ENCODE results near the gene TMC4.
"Not testable (repeated sequence)": the region's sequence is repeated elsewhere in the genome, so short reads cannot be mapped to it uniquely, and the experiment has no call there.

TMC4 gene

GRCh38 chr19:54186351-54186750 is 13.4 kb upstream of the TMC4 start:
- Histone ChIP-seq H3K4me3 (ENCODE audit: low read length) (no peak overlapping the region), H3K27me3 (ENCODE audit: control insufficient read depth, insufficient read depth, low read length) (no peaks in the 10 kb centered on the region), H3K27ac (ENCODE audit: low read depth, low read length) (no peak overlapping the region), H3K4me1 (ENCODE audit: control insufficient read depth, insufficient read depth, low read length) (peaks cover 4% of the 10 kb centered on the region), H3K36me3 (ENCODE audit: control insufficient read depth, insufficient read depth, low read length) (peaks cover 5% of the 10 kb centered on the region), H3K9ac (ENCODE audit: low read length) (no peak overlapping the region)

- H3K27me3 ChIP-seq (ENCODE audit: control insufficient read depth, insufficient read depth, low read length): no peaks in the 10 kb centered on the region
- H3K4me1 ChIP-seq (ENCODE audit: control insufficient read depth, insufficient read depth, low read length): peaks cover 1% of the 10 kb centered on the region
- H3K27ac ChIP-seq (ENCODE audit: low read depth, low read length): no peak overlapping the region
- no peak overlapping the region for H3K4me3 ChIP-seq (ENCODE audit: low read length)
- H3K9ac ChIP-seq (ENCODE audit: low read length): no peak overlapping the region
- H3K36me3 ChIP-seq (ENCODE audit: control insufficient read depth, insufficient read depth, low read length): peaks cover 5% of the 10 kb centered on the region
These were observed 10.5 kb upstream of the TMC4 start for GRCh38 chr19:54183431-54183830.

GRCh38 chr19:54181894-54182293 is 8.9 kb upstream of the TMC4 start:
- H3K4me3 ChIP-seq (ENCODE audit: low read length); H3K27ac ChIP-seq (ENCODE audit: low read depth, low read length); H3K36me3 ChIP-seq (ENCODE audit: control insufficient read depth, insufficient read depth, low read length); H3K4me1 ChIP-seq (ENCODE audit: control insufficient read depth, insufficient read depth, low read length); H3K27me3 ChIP-seq (ENCODE audit: control insufficient read depth, insufficient read depth, low read length); H3K9ac ChIP-seq (ENCODE audit: low read length): not testable (repeated sequence)

- Histone ChIP-seq H3K4me1 (ENCODE audit: control insufficient read depth, insufficient read depth, low read length) (no peaks in the 10 kb centered on the region), H3K27ac (ENCODE audit: low read depth, low read length) (no peak overlapping the region), H3K4me3 (ENCODE audit: low read length) (no peak overlapping the region), H3K27me3 (ENCODE audit: control insufficient read depth, insufficient read depth, low read length) (no peaks in the 10 kb centered on the region), H3K36me3 (ENCODE audit: control insufficient read depth, insufficient read depth, low read length) (peaks cover 5% of the 10 kb centered on the region), H3K9ac (ENCODE audit: low read length) (no peak overlapping the region)
These were observed 7.7 kb upstream of the TMC4 start for GRCh38 chr19:54180691-54181091.

GRCh38 chr19:54179921-54180461 is 7.0 kb upstream of the TMC4 start:
- Histone ChIP-seq H3K36me3 (ENCODE audit: control insufficient read depth, insufficient read depth, low read length) (peaks cover 5% of the 10 kb centered on the region), H3K27ac (ENCODE audit: low read depth, low read length) (no peak overlapping the region), H3K27me3 (ENCODE audit: control insufficient read depth, insufficient read depth, low read length) (no peaks in the 10 kb centered on the region), H3K4me1 (ENCODE audit: control insufficient read depth, insufficient read depth, low read length) (no peaks in the 10 kb centered on the region), H3K9ac (ENCODE audit: low read length) (no peak overlapping the region), H3K4me3 (ENCODE audit: low read length) (no peak overlapping the region)

GRCh38 chr19:54179262-54179852 is 6.4 kb upstream of the TMC4 start:
- Histone ChIP-seq H3K9ac (ENCODE audit: low read length) (no peak overlapping the region), H3K4me3 (ENCODE audit: low read length) (no peak overlapping the region), H3K27ac (ENCODE audit: low read depth, low read length) (no peak overlapping the region), H3K4me1 (ENCODE audit: control insufficient read depth, insufficient read depth, low read length) (no peaks in the 10 kb centered on the region), H3K27me3 (ENCODE audit: control insufficient read depth, insufficient read depth, low read length) (no peaks in the 10 kb centered on the region), H3K36me3 (ENCODE audit: control insufficient read depth, insufficient read depth, low read length) (peaks cover 5% of the 10 kb centered on the region)

GRCh38 chr19:54178581-54179261 is 5.8 kb upstream of the TMC4 start:
- Histone ChIP-seq H3K4me1 (ENCODE audit: control insufficient read depth, insufficient read depth, low read length) (no peaks in the 10 kb centered on the region), H3K9ac (ENCODE audit: low read length) (no peak overlapping the region), H3K27me3 (ENCODE audit: control insufficient read depth, insufficient read depth, low read length) (no peaks in the 10 kb centered on the region), H3K36me3 (ENCODE audit: control insufficient read depth, insufficient read depth, low read length) (peaks cover 5% of the 10 kb centered on the region), H3K4me3 (ENCODE audit: low read length) (no peak overlapping the region), H3K27ac (ENCODE audit: low read depth, low read length) (no peak overlapping the region)

GRCh38 chr19:54173951-54174834 is 1.2 kb upstream of the TMC4 start:
- Histone ChIP-seq H3K27me3 (ENCODE audit: control insufficient read depth, insufficient read depth, low read length) (no peaks in the 10 kb centered on the region), H3K27ac (ENCODE audit: low read depth, low read length) (no peak overlapping the region), H3K9ac (ENCODE audit: low read length) (no peak overlapping the region), H3K36me3 (ENCODE audit: control insufficient read depth, insufficient read depth, low read length) (no peaks in the 10 kb centered on the region), H3K4me3 (ENCODE audit: low read length) (no peak overlapping the region), H3K4me1 (ENCODE audit: control insufficient read depth, insufficient read depth, low read length) (no peaks in the 10 kb centered on the region)

GRCh38 chr19:54173359-54173699 is 369 bp upstream of the TMC4 start:
- no peak overlapping the region for H3K4me3 ChIP-seq (ENCODE audit: low read length)
- no peaks in the 10 kb centered on the region for H3K4me1 ChIP-seq (ENCODE audit: control insufficient read depth, insufficient read depth, low read length)
- no peak overlapping the region for H3K27ac ChIP-seq (ENCODE audit: low read depth, low read length)
- no peaks in the 10 kb centered on the region for H3K27me3 ChIP-seq (ENCODE audit: control insufficient read depth, insufficient read depth, low read length)
- no peak overlapping the region for H3K9ac ChIP-seq (ENCODE audit: low read length)
- H3K36me3 ChIP-seq (ENCODE audit: control insufficient read depth, insufficient read depth, low read length): no peaks in the 10 kb centered on the region

- not testable (repeated sequence) for H3K9ac ChIP-seq (ENCODE audit: low read length); H3K4me1 ChIP-seq (ENCODE audit: control insufficient read depth, insufficient read depth, low read length); H3K27ac ChIP-seq (ENCODE audit: low read depth, low read length); H3K36me3 ChIP-seq (ENCODE audit: control insufficient read depth, insufficient read depth, low read length); H3K4me3 ChIP-seq (ENCODE audit: low read length); H3K27me3 ChIP-seq (ENCODE audit: control insufficient read depth, insufficient read depth, low read length)
These were observed 1.1 kb downstream of the TMC4 start for GRCh38 chr19:54171736-54172431.

GRCh38 chr19:54169149-54169740 is 3.7 kb downstream of the TMC4 start:
- Histone ChIP-seq H3K9ac (ENCODE audit: low read length) (no peak overlapping the region), H3K36me3 (ENCODE audit: control insufficient read depth, insufficient read depth, low read length) (no peaks in the 10 kb centered on the region), H3K4me3 (ENCODE audit: low read length) (no peak overlapping the region), H3K27ac (ENCODE audit: low read depth, low read length) (no peak overlapping the region), H3K4me1 (ENCODE audit: control insufficient read depth, insufficient read depth, low read length) (no peaks in the 10 kb centered on the region), H3K27me3 (ENCODE audit: control insufficient read depth, insufficient read depth, low read length) (peaks cover 3% of the 10 kb centered on the region)
